GM23338 (cell line): ENCODE results near the gene GTPBP1. TPM values are rescaled to one million over a fixed set of nuclear protein-coding genes. Genes with fewer than 3 reads are reported as not detected.

Experiments
- CREB1 ChIP-seq: fragments of 250-450 bp; sonication (Bioruptor Pico); IDR thresholded peaks from 2 replicates; pipeline ENCODE4 v1.5.0; 2020; ENCODE audit warnings: low read depth, mild to moderate bottlenecking, moderate library complexity
- EZH2phosphoT487 ChIP-seq: fragments of 200-600 bp; sonication (generic); IDR thresholded peaks from one replicate; pipeline ENCODE4 v1.8.1; 2018; ENCODE audit warnings: antibody characterized with exemption; ENCODE audit not compliant: unreplicated experiment
- NANOG ChIP-seq: IDR thresholded peaks from 2 replicates; pipeline ENCODE4 v1.6.1; 2016; ENCODE audit warnings: antibody characterized with exemption, borderline replicate concordance
- POLR2AphosphoS5 ChIP-seq: IDR thresholded peaks from 2 replicates; pipeline ENCODE4 v1.6.1; 2016; ENCODE audit warnings: antibody characterized with exemption, low read depth
- REST ChIP-seq: IDR thresholded peaks from one replicate; pipeline ENCODE4 v1.6.1; 2018; ENCODE audit warnings: antibody characterized with exemption; ENCODE audit not compliant: unreplicated experiment
- STAT1 ChIP-seq: IDR thresholded peaks from one replicate; pipeline ENCODE4 v1.6.1; 2016; ENCODE audit warnings: antibody characterized with exemption; ENCODE audit not compliant: unreplicated experiment
- ZNF114 ChIP-seq: fragments of 250-450 bp; sonication (Bioruptor Pico); IDR thresholded peaks from 2 replicates; pipeline ENCODE4 v1.5.0; 2020; ENCODE audit warnings: mild to moderate bottlenecking, moderate library complexity
- ZNF331 ChIP-seq: fragments of 250-450 bp; sonication (Bioruptor Pico); IDR thresholded peaks from 2 replicates; pipeline ENCODE4 v1.5.0; 2020; ENCODE audit warnings: low read depth, mild to moderate bottlenecking, moderate library complexity
- ZNF462 ChIP-seq: fragments of 250-450 bp; sonication (Bioruptor Pico); IDR thresholded peaks from 2 replicates; pipeline ENCODE4 v1.5.0; 2020; ENCODE audit warnings: mild to moderate bottlenecking, moderate library complexity
- polyA plus RNA-seq: library from polyadenylated mRNA; unstranded; fragments of >200 nt; fragmentation: Nextera tagmentation; extraction: Ambion mirVana; gene quantifications from 2 replicates; pipeline ENCODE4 v1.2.1, GENCODE V29; 2016
- total RNA-seq: library from RNA; depleted of rRNA; stranded (reverse); fragments of >200 nt; shearing (Covaris generic); gene quantifications from 2 replicates; pipeline ENCODE4 v1.2.3, GENCODE V29; 2014

GTPBP1 gene
- total and polyA plus RNA-seq, 2 experiments from 2014 or later = 27.2 to 88.4 TPM

GRCh38 chr22:38674888-38675287 is 30.9 kb upstream of the GTPBP1 start (continued):
- TF ChIP-seq ZNF462 (CRISPR knock-in tag) (no peak), ZNF114 (CRISPR knock-in tag) (no peak), POLR2AphosphoS5 (no peak; the same call in 1 of the 2 replicates), NANOG (no peak), STAT1 (no peak), CREB1 (CRISPR knock-in tag) (no peak), ZNF331 (no peak), EZH2phosphoT487 (no peak), REST (no peak)
